CD4-positive, alpha-beta T cell treated with Interleukin-12 subunit alpha and Interleukin-12 subunit beta, for 1 hour (primary cell): ENCODE measurements around the gene PCSK7.
"Not testable (repeated sequence)": the region's sequence is repeated elsewhere in the genome, so short reads cannot be mapped to it uniquely, and the experiment has no call there.

ENCODE experiments used
- DNase-seq: peaks from one replicate; pipeline ENCODE4 v3.0.0-alpha.2; 2020

Gene PCSK7

GRCh38 chr11:117195761-117196160 lies 36.1 kb downstream of the PCSK7 start:
- DNase-seq = no peak

- DNase-seq = no peak
Observed at GRCh38 chr11:117195258-117195657, 36.6 kb downstream of the PCSK7 start.

- no peak for DNase-seq
Observed at GRCh38 chr11:117194267-117194666, 37.6 kb downstream of the PCSK7 start.

GRCh38 chr11:117193130-117194020 lies 38.5 kb downstream of the PCSK7 start:
- no peak for DNase-seq

- DNase-seq = no peak
Observed at GRCh38 chr11:117192401-117192875, 39.4 kb downstream of the PCSK7 start.

- no peak for DNase-seq
Observed at GRCh38 chr11:117191680-117192400, 40.0 kb downstream of the PCSK7 start.

GRCh38 chr11:117189941-117190544 lies 41.8 kb downstream of the PCSK7 start:
- DNase-seq = no peak

- peak; percentile 20 for DNase-seq
Observed at GRCh38 chr11:117189191-117189940, 42.5 kb downstream of the PCSK7 start.

- no peak for DNase-seq
Observed at GRCh38 chr11:117188620-117189081, 43.2 kb downstream of the PCSK7 start.

- no peak for DNase-seq
Observed at GRCh38 chr11:117187799-117188481, 43.9 kb downstream of the PCSK7 start.

- DNase-seq = no peak
Observed at GRCh38 chr11:117187428-117187798, 44.5 kb downstream of the PCSK7 start.

GRCh38 chr11:117187007-117187406 lies 44.9 kb downstream of the PCSK7 start:
- DNase-seq = no peak

- no peak for DNase-seq
Observed at GRCh38 chr11:117186431-117186761, 45.5 kb downstream of the PCSK7 start.

- DNase-seq = no peak
Observed at GRCh38 chr11:117185736-117186430, 46.0 kb downstream of the PCSK7 start.

GRCh38 chr11:117183724-117184349 lies 48.0 kb downstream of the PCSK7 start:
- DNase-seq = no peak

GRCh38 chr11:117183178-117183577 lies 48.7 kb downstream of the PCSK7 start:
- not testable (repeated sequence) for DNase-seq

- DNase-seq = no peak
Observed at GRCh38 chr11:117182551-117182935, 49.3 kb downstream of the PCSK7 start.

GRCh38 chr11:117181586-117182550 lies 50.0 kb downstream of the PCSK7 start:
- DNase-seq = no peak

GRCh38 chr11:117180661-117181585 lies 51.0 kb downstream of the PCSK7 start:
- peak; percentile 68 for DNase-seq
